WTC11 (cell line): ENCODE results near the gene MLYCD. TPM values are rescaled to one million over a fixed set of nuclear protein-coding genes. Genes with fewer than 3 reads are reported as not detected.

Experiments used
- ATAC-seq: fragments of 200-7000 bp; cut with Tn5 transposase; 2 replicates; pipeline ENCODE4 v1.10.0; 2021; ENCODE audit warnings: mild to moderate bottlenecking, moderate library complexity
- CTCF ChIA-PET: fragments of 300-600 bp; sonication (Branson Sonifier 250); formaldehyde crosslinking; loops from one replicate; lab custom pipeline; 2021; ENCODE audit warnings: antibody characterized with exemption; lab: Charles Lee
- POLR2A ChIA-PET: fragments of 350-600 bp; sonication (Branson Sonifier 250); formaldehyde crosslinking; loops from one replicate; lab custom pipeline; 2021; ENCODE audit warnings: antibody characterized with exemption; lab: Charles Lee
- DNase-seq: peaks from one replicate; pipeline ENCODE4 v3.0.0; 2021; ENCODE audit warnings: low spot score
- H3K27ac Mint-ChIP-seq: 2 replicates; pipeline ENCODE4 v1.8.0; 2021; ENCODE audit warnings: mixed read lengths
- H3K27me3 Mint-ChIP-seq: 2 replicates; pipeline ENCODE4 v1.8.0; 2021; ENCODE audit warnings: low read depth, mild to moderate bottlenecking, moderate library complexity, mixed read lengths
- H3K36me3 Mint-ChIP-seq: 2 replicates; pipeline ENCODE4 v1.8.0; 2021; ENCODE audit warnings: mixed read lengths
- H3K4me1 Mint-ChIP-seq: 2 replicates; pipeline ENCODE4 v1.8.0; 2022; ENCODE audit warnings: mixed read lengths
- H3K4me3 Mint-ChIP-seq: 2 replicates; pipeline ENCODE4 v1.8.0; 2021; ENCODE audit warnings: mild to moderate bottlenecking, moderate library complexity, mixed read lengths
- H3K9me3 Mint-ChIP-seq: 2 replicates; pipeline ENCODE4 v1.8.0; 2021; ENCODE audit warnings: mixed read lengths
- AFF4 ChIP-seq: sonication (generic); formaldehyde crosslinking; IDR thresholded peaks from 2 replicates; pipeline ENCODE4 v1.8.1; 2023; ENCODE audit warnings: mild to moderate bottlenecking, missing genetic modification reagents, borderline replicate concordance
- ATF1 ChIP-seq: sonication (generic); formaldehyde crosslinking; IDR thresholded peaks from 2 replicates; pipeline ENCODE4 v1.8.1; 2023; ENCODE audit warnings: mild to moderate bottlenecking, moderate library complexity, missing genetic modification reagents
- FOXJ3 ChIP-seq: sonication (generic); formaldehyde crosslinking; IDR thresholded peaks from 2 replicates; pipeline ENCODE4 v1.9.0; 2021; ENCODE audit warnings: missing genetic modification reagents, mild to moderate bottlenecking, borderline replicate concordance
- MAX ChIP-seq: sonication (generic); formaldehyde crosslinking; IDR thresholded peaks from 2 replicates; pipeline ENCODE4 v1.8.0; 2022; ENCODE audit warnings: mild to moderate bottlenecking, missing genetic modification reagents
- TEAD1 ChIP-seq: sonication (generic); formaldehyde crosslinking; IDR thresholded peaks from 2 replicates; pipeline ENCODE4 v1.8.0; 2022; ENCODE audit warnings: mild to moderate bottlenecking, missing genetic modification reagents
- TP53 ChIP-seq: sonication (generic); formaldehyde crosslinking; IDR thresholded peaks from 2 replicates; pipeline ENCODE4 v1.8.1; 2023; ENCODE audit warnings: mild to moderate bottlenecking, missing genetic modification reagents
- ZNF138 ChIP-seq: sonication (generic); formaldehyde crosslinking; conservative IDR thresholded peaks from 2 replicates; pipeline ENCODE4 v1.8.1; 2022; ENCODE audit warnings: mild to moderate bottlenecking, moderate library complexity, missing genetic modification reagents
- ZNF512 ChIP-seq: sonication (generic); formaldehyde crosslinking; IDR thresholded peaks from 2 replicates; pipeline ENCODE4 v1.8.1; 2022; ENCODE audit warnings: missing genetic modification reagents, borderline replicate concordance
- total RNA-seq: library from RNA; stranded (reverse); gene quantifications from 3 replicates; pipeline ENCODE4 v1.2.3, GENCODE V29; 2021
- TF ChIP-seq, protein P1 (sequence below): fragments of 250-450 bp; sonication (Bioruptor Pico); IDR thresholded peaks from 2 replicates; pipeline ENCODE4 v1.9.0; 2021; ENCODE audit warnings: mild to moderate bottlenecking
- TF ChIP-seq, protein P2 (sequence below): sonication (generic); formaldehyde crosslinking; IDR thresholded peaks from 2 replicates; pipeline ENCODE4 v1.8.0; 2023; ENCODE audit warnings: mild to moderate bottlenecking, missing genetic modification reagents
- TF ChIP-seq, protein P3 (sequence below): fragments of 200-600 bp; IDR thresholded peaks from 2 replicates; pipeline ENCODE4 v1.8.0; 2022; ENCODE audit warnings: antibody characterized with exemption
- TF ChIP-seq, protein P4 (sequence below): sonication (generic); formaldehyde crosslinking; IDR thresholded peaks from 2 replicates; pipeline ENCODE4 v1.8.1; 2023; ENCODE audit warnings: mild to moderate bottlenecking, missing genetic modification reagents, moderate library complexity
- TF ChIP-seq, protein P5 (sequence below): fragments of 250-450 bp; sonication (Bioruptor Pico); conservative IDR thresholded peaks from 2 replicates; pipeline ENCODE4 v1.9.0; 2021; ENCODE audit warnings: mild to moderate bottlenecking
- TF ChIP-seq, protein P6 (sequence below): sonication (generic); formaldehyde crosslinking; IDR thresholded peaks from 2 replicates; pipeline ENCODE4 v1.8.1; 2022; ENCODE audit warnings: mild to moderate bottlenecking, missing genetic modification reagents, moderate library complexity, borderline replicate concordance
- TF ChIP-seq, protein P7 (sequence below): sonication (generic); formaldehyde crosslinking; IDR thresholded peaks from 2 replicates; pipeline ENCODE4 v1.8.1; 2022; ENCODE audit warnings: low read depth, missing genetic modification reagents, borderline replicate concordance

Gene MLYCD
- total RNA-seq, 1 experiment from 2014 or later: 6.3 TPM

GRCh38 chr16:83882163-83882885 lies 16.6 kb upstream of the MLYCD start:
- ATAC-seq (peak; percentile 68; the same call in 1 of the 2 replicates), DNase-seq (no peak)
- CTCF ChIA-PET: interaction anchor here (0.5 to 1.3 kb wide), 4 partner anchors 56 to 74 kb away, joined by 3 to 5 read pairs (median 4); no protein-coding TSS in a partner anchor

More at GRCh38 chr16:83882163-83882885, 16.6 kb upstream of the MLYCD start:
- Mint-ChIP-seq H3K4me1 (peaks cover 18% of the 10 kb centered on the region), H3K27ac (no peak overlapping the region), H3K36me3 (no peaks in the 10 kb centered on the region; the same call in 1 of the 2 replicates), H3K9me3 (peaks cover 8% of the 10 kb centered on the region), H3K4me3 (no peak overlapping the region), H3K27me3 (peaks cover 12% of the 10 kb centered on the region; the same call in 1 of the 2 replicates)
- POLR2A ChIA-PET: no interaction called here
- TF ChIP-seq, protein P1, sequence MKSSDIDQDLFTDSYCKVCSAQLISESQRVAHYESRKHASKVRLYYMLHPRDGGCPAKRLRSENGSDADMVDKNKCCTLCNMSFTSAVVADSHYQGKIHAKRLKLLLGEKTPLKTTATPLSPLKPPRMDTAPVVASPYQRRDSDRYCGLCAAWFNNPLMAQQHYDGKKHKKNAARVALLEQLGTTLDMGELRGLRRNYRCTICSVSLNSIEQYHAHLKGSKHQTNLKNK (CRISPR knock-in tag): no peak
- no peak for TF ChIP-seq ZNF512 (CRISPR knock-in tag)
- TF ChIP-seq MAX: no peak
- no peak for TF ChIP-seq TP53
- TF ChIP-seq, protein P2, sequence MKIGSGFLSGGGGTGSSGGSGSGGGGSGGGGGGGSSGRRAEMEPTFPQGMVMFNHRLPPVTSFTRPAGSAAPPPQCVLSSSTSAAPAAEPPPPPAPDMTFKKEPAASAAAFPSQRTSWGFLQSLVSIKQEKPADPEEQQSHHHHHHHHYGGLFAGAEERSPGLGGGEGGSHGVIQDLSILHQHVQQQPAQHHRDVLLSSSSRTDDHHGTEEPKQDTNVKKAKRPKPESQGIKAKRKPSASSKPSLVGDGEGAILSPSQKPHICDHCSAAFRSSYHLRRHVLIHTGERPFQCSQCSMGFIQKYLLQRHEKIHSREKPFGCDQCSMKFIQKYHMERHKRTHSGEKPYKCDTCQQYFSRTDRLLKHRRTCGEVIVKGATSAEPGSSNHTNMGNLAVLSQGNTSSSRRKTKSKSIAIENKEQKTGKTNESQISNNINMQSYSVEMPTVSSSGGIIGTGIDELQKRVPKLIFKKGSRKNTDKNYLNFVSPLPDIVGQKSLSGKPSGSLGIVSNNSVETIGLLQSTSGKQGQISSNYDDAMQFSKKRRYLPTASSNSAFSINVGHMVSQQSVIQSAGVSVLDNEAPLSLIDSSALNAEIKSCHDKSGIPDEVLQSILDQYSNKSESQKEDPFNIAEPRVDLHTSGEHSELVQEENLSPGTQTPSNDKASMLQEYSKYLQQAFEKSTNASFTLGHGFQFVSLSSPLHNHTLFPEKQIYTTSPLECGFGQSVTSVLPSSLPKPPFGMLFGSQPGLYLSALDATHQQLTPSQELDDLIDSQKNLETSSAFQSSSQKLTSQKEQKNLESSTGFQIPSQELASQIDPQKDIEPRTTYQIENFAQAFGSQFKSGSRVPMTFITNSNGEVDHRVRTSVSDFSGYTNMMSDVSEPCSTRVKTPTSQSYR (CRISPR knock-in tag): no peak
- TF ChIP-seq, protein P3, sequence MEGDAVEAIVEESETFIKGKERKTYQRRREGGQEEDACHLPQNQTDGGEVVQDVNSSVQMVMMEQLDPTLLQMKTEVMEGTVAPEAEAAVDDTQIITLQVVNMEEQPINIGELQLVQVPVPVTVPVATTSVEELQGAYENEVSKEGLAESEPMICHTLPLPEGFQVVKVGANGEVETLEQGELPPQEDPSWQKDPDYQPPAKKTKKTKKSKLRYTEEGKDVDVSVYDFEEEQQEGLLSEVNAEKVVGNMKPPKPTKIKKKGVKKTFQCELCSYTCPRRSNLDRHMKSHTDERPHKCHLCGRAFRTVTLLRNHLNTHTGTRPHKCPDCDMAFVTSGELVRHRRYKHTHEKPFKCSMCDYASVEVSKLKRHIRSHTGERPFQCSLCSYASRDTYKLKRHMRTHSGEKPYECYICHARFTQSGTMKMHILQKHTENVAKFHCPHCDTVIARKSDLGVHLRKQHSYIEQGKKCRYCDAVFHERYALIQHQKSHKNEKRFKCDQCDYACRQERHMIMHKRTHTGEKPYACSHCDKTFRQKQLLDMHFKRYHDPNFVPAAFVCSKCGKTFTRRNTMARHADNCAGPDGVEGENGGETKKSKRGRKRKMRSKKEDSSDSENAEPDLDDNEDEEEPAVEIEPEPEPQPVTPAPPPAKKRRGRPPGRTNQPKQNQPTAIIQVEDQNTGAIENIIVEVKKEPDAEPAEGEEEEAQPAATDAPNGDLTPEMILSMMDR: no peak
- TF ChIP-seq, protein P4, sequence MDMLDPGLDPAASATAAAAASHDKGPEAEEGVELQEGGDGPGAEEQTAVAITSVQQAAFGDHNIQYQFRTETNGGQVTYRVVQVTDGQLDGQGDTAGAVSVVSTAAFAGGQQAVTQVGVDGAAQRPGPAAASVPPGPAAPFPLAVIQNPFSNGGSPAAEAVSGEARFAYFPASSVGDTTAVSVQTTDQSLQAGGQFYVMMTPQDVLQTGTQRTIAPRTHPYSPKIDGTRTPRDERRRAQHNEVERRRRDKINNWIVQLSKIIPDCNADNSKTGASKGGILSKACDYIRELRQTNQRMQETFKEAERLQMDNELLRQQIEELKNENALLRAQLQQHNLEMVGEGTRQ (CRISPR knock-in tag): no peak
- TF ChIP-seq AFF4 (CRISPR knock-in tag): no peak
- TF ChIP-seq, protein P5, sequence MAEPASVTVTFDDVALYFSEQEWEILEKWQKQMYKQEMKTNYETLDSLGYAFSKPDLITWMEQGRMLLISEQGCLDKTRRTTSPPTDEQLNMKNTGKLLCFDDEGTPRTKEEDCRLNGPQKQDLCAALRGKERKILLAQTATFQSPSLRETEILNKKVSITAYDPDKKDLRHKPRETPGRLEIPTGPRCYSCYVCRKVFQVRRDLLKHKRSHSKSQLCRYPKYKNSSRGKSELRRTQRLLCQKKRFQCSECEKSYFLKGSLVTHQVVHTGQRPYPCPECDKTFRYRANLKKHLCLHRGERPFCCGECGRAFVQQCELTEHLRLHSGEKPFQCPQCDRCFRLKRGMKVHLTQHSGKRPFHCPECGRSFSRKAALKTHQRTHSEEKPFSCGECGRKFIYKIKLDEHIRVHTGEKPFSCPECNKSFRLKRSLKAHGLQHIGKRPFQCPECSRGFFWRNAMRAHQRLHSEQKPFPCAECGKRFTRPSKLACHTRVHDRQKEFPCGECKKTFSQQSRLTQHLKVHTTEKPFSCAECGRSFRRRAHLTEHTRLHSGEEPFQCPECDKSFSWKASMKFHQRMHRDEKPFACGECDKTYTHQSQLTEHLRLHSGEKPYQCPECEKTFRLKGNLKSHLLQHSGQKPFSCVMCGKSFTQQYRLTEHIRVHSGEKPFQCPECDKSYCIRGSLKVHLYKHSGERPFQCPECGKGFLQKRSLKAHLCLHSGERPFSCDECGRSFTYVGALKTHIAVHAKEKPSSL: no peak
- TF ChIP-seq, protein P6, sequence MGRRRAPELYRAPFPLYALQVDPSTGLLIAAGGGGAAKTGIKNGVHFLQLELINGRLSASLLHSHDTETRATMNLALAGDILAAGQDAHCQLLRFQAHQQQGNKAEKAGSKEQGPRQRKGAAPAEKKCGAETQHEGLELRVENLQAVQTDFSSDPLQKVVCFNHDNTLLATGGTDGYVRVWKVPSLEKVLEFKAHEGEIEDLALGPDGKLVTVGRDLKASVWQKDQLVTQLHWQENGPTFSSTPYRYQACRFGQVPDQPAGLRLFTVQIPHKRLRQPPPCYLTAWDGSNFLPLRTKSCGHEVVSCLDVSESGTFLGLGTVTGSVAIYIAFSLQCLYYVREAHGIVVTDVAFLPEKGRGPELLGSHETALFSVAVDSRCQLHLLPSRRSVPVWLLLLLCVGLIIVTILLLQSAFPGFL (CRISPR knock-in tag): no peak
- no peak for TF ChIP-seq FOXJ3
- TF ChIP-seq ATF1 (CRISPR knock-in tag): no peak
- TF ChIP-seq TEAD1 (CRISPR knock-in tag): no peak
- no peak for TF ChIP-seq ZNF138
- TF ChIP-seq, protein P7, sequence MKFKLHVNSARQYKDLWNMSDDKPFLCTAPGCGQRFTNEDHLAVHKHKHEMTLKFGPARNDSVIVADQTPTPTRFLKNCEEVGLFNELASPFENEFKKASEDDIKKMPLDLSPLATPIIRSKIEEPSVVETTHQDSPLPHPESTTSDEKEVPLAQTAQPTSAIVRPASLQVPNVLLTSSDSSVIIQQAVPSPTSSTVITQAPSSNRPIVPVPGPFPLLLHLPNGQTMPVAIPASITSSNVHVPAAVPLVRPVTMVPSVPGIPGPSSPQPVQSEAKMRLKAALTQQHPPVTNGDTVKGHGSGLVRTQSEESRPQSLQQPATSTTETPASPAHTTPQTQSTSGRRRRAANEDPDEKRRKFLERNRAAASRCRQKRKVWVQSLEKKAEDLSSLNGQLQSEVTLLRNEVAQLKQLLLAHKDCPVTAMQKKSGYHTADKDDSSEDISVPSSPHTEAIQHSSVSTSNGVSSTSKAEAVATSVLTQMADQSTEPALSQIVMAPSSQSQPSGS (CRISPR knock-in tag): no peak
